H1 (cell line): ENCODE data around the gene FAF2. TPM values are rescaled to one million over a fixed set of nuclear protein-coding genes. Genes with fewer than 3 reads are reported as not detected.

Source experiments
- CTCF ChIA-PET: fragments of 300-600 bp; sonication (Branson Sonifier 250); formaldehyde crosslinking; loops from one replicate; lab custom pipeline; 2021; ENCODE audit not compliant: partially characterized antibody; lab: Charles Lee
- POLR2A ChIA-PET: fragments of 300-600 bp; sonication (Branson Sonifier 250); formaldehyde crosslinking; loops from one replicate; lab custom pipeline; 2021; ENCODE audit warnings: inconsistent platforms; ENCODE audit not compliant: partially characterized antibody; lab: Charles Lee
- DNase-seq, 2 experiments: peaks; one replicate each; pipeline versions ENCODE4 v3.0.0 to v3.0.0-alpha.2; 2010 to 2022; ENCODE audit warnings: low spot score in 2 of 2, low read depth in 1 of 2, mixed read lengths in 1 of 2
- FAIRE-seq: peaks from 2 replicates; lab custom pipeline; 2011; peaks lifted over from hg19 to GRCh38; lab: Jason Lieb, UNC
- H2AFZ ChIP-seq: 2 replicates; pipeline ENCODE4 v1.8.1; 2012; ENCODE audit warnings: low read length, inconsistent platforms
- H2AK5ac ChIP-seq: 2 replicates; pipeline ENCODE4 v1.6.1; 2013; ENCODE audit warnings: low read depth, low read length
- H2BK120ac ChIP-seq: replicated peaks from 2 replicates; pipeline ENCODE3; 2013; ENCODE audit warnings: low read depth, low read length, inconsistent platforms
- H2BK12ac ChIP-seq: 2 replicates; pipeline ENCODE4 v1.6.1; 2013; ENCODE audit warnings: low read depth, low read length
- H2BK15ac ChIP-seq: 2 replicates; pipeline ENCODE4 v1.6.1; 2013; ENCODE audit warnings: low read length
- H2BK20ac ChIP-seq: 2 replicates; pipeline ENCODE4 v1.6.1; 2013; ENCODE audit warnings: low read length
- H2BK5ac ChIP-seq: 2 replicates; pipeline ENCODE4 v1.6.1; 2013; ENCODE audit warnings: low read depth, low read length
- H3K14ac ChIP-seq: 2 replicates; pipeline ENCODE4 v1.6.1; 2013; ENCODE audit warnings: inconsistent platforms; ENCODE audit not compliant: insufficient read length
- H3K18ac ChIP-seq: 2 replicates; pipeline ENCODE4 v1.6.1; 2013; ENCODE audit warnings: low read length; ENCODE audit errors: extremely low read depth
- H3K23ac ChIP-seq: 2 replicates; pipeline ENCODE4 v1.6.1; 2013; ENCODE audit warnings: inconsistent platforms; ENCODE audit not compliant: insufficient read length
- H3K23me2 ChIP-seq: 2 replicates; pipeline ENCODE4 v1.6.1; 2013; ENCODE audit warnings: low read depth, low read length
- H3K27ac ChIP-seq: 2 replicates; pipeline ENCODE4 v1.6.1; 2011; ENCODE audit warnings: low read depth, low read length, inconsistent platforms
- H3K27me3 ChIP-seq, 4 experiments: replicated peaks in 1 of 4; 1 replicate in 1 of 4; 2 replicates in 3 of 4; pipeline versions ENCODE4 v1.6.1 to v1.8.1; 2011 to 2013; ENCODE audit warnings: low read length in 3 of 4, mild to moderate bottlenecking in 3 of 4, inconsistent platforms in 2 of 4, mixed read lengths in 2 of 4, moderate library complexity in 1 of 4; ENCODE audit not compliant: control insufficient read depth in 3 of 4, insufficient read depth in 3 of 4; ENCODE audit errors: extremely low read depth in 1 of 4
- H3K36me3 ChIP-seq, 4 experiments: 2 replicates each; pipeline versions ENCODE4 v1.6.1 to v1.8.1; 2011 to 2013; ENCODE audit warnings: mild to moderate bottlenecking in 4 of 4, low read length in 3 of 4, moderate library complexity in 2 of 4, control low read depth in 1 of 4, inconsistent platforms in 1 of 4; ENCODE audit not compliant: insufficient read depth in 4 of 4, control insufficient read depth in 2 of 4
- H3K4ac ChIP-seq: replicated peaks from 2 replicates; pipeline ENCODE3; 2013; ENCODE audit warnings: low read length, low read depth, mixed read lengths, inconsistent platforms; ENCODE audit not compliant: insufficient read length
- H3K4me1 ChIP-seq, 4 experiments: replicated peaks in 1 of 4; 1 replicate in 1 of 4; 2 replicates in 3 of 4; pipeline versions ENCODE4 v1.6.1 to v1.8.1; 2011 to 2013; ENCODE audit warnings: low read length in 3 of 4, inconsistent platforms in 2 of 4, mixed read lengths in 1 of 4; ENCODE audit not compliant: insufficient read depth in 4 of 4, control insufficient read depth in 3 of 4
- H3K4me2 ChIP-seq, 2 experiments: 2 replicates each; pipeline versions ENCODE4 v1.6.1 to v1.8.1; 2011 to 2013; ENCODE audit warnings: low read depth in 2 of 2, low read length in 2 of 2, control low read depth in 1 of 2, inconsistent platforms in 1 of 2, mild to moderate bottlenecking in 1 of 2; ENCODE audit not compliant: insufficient read depth in 1 of 2
- H3K4me3 ChIP-seq, 4 experiments: fragments of 200-600, 300-600 bp in 1 of 4; sonication (generic), shearing (Covaris generic), sonication (Bioruptor Twin) in 1 of 4; 2 replicates each; pipeline versions ENCODE4 v1.5.1 to v1.8.1; 2011 to 2016; ENCODE audit warnings: low read length in 4 of 4, low read depth in 3 of 4, control low read depth in 2 of 4, inconsistent platforms in 2 of 4, mild to moderate bottlenecking in 2 of 4, mixed read lengths in 1 of 4, moderate library complexity in 1 of 4; ENCODE audit not compliant: insufficient read depth in 2 of 4; ENCODE audit errors: extremely low read depth in 1 of 4
- H3K56ac ChIP-seq: replicated peaks from 2 replicates; pipeline ENCODE3; 2013; ENCODE audit warnings: low read depth, mild to moderate bottlenecking, mixed read lengths, low read length, inconsistent platforms; ENCODE audit not compliant: insufficient read length
- H3K79me1 ChIP-seq: 2 replicates; pipeline ENCODE4 v1.6.1; 2013; ENCODE audit warnings: low read depth, low read length, control low read depth
- H3K79me2 ChIP-seq, 2 experiments: 2 replicates each; pipeline versions ENCODE4 v1.6.1 to v1.8.1; 2012 to 2013; ENCODE audit warnings: low read length in 2 of 2, mild to moderate bottlenecking in 2 of 2, inconsistent platforms in 1 of 2; ENCODE audit not compliant: insufficient read depth in 2 of 2, control insufficient read depth in 1 of 2
- H3K9ac ChIP-seq, 4 experiments: replicated peaks in 1 of 4; 1 replicate in 1 of 4; 2 replicates in 3 of 4; pipeline versions ENCODE4 v1.6.1 to v1.8.1; 2011 to 2013; ENCODE audit warnings: low read depth in 3 of 4, low read length in 3 of 4, control low read depth in 2 of 4, mild to moderate bottlenecking in 2 of 4, moderate library complexity in 2 of 4, inconsistent platforms in 1 of 4; ENCODE audit errors: extremely low read depth in 1 of 4
- H3K9me3 ChIP-seq, 2 experiments: 2 replicates each; pipeline versions ENCODE4 v1.6.1 to v1.8.1; 2012 to 2013; ENCODE audit warnings: mild to moderate bottlenecking in 2 of 2, moderate library complexity in 2 of 2, control low read depth in 1 of 2, inconsistent platforms in 1 of 2, low read depth in 1 of 2, low read length in 1 of 2, mixed read lengths in 1 of 2; ENCODE audit not compliant: insufficient read depth in 2 of 2
- H4K20me1 ChIP-seq, 2 experiments: replicated peaks in 1 of 2; 2 replicates each; pipeline versions ENCODE3 to v1.8.1; 2011 to 2013; ENCODE audit warnings: inconsistent platforms in 2 of 2, low read length in 2 of 2, mild to moderate bottlenecking in 1 of 2; ENCODE audit not compliant: insufficient read depth in 2 of 2, control insufficient read depth in 1 of 2
- H4K5ac ChIP-seq: 2 replicates; pipeline ENCODE4 v1.6.1; 2013; ENCODE audit warnings: low read length, low read depth, mixed read lengths, inconsistent platforms; ENCODE audit not compliant: insufficient read length
- H4K8ac ChIP-seq: 2 replicates; pipeline ENCODE4 v1.8.0; 2013; ENCODE audit warnings: mild to moderate bottlenecking, moderate library complexity, low read length, inconsistent platforms; ENCODE audit not compliant: insufficient read depth; ENCODE audit errors: extremely low read depth
- H4K91ac ChIP-seq: replicated peaks from 2 replicates; pipeline ENCODE3; 2013; ENCODE audit warnings: low read length, mixed read lengths, inconsistent platforms; ENCODE audit not compliant: insufficient read length
- HDAC6 ChIP-seq: IDR thresholded peaks from one replicate; pipeline ENCODE4 v1.7.1; 2012; ENCODE audit warnings: low read depth, mild to moderate bottlenecking, inconsistent platforms, low read length, moderate library complexity
- WGBS, 2 experiments: shearing (Covaris generic) in 1 of 2; methylation state at CpG; one replicate each; pipeline versions ENCODE4 v1.1.6 to v1.1.7; 2013 to 2015; ENCODE audit warnings: low lambda C conversion rate in 2 of 2, mixed read lengths in 2 of 2, inconsistent platforms in 1 of 2, low coverage in 1 of 2, missing lambda C conversion rate in 1 of 2; ENCODE audit not compliant: insufficient replicate concordance in 2 of 2, insufficient coverage in 1 of 2, insufficient read length in 1 of 2; ENCODE audit errors: extremely low coverage in 1 of 2, missing lambda C conversion rate in 1 of 2; 5-methylcytosine and 5-hydroxymethylcytosine counted together
- polyA plus RNA-seq, 7 experiments: library from polyadenylated mRNA; depleted of rRNA in 3 of 7; stranded (reverse) in 5 of 7; unstranded in 2 of 7; fragments of >200 nt in 5 of 7; fragments of 200-250 nt in 2 of 7; gene quantifications; 1 replicate in 5 of 7; 2 replicates in 1 of 7; 4 replicates in 1 of 7; pipeline versions ENCODE4 v1.2.1 to v1.2.3, GENCODE V29; 2011 to 2013; ENCODE audit warnings: missing spikeins in 2 of 7, mixed read lengths in 2 of 7
- total RNA-seq: library from RNA; stranded (reverse); fragmentation: NEBNext Ultra II Directional; extraction: Animal tissue kit (Norgen Biotek cat#: 25700); gene quantifications from 2 replicates; pipeline ENCODE4 v1.2.1, GENCODE V29; 2021

Gene FAF2
- total and polyA plus RNA-seq, 2 of the 8 experiments (the other 6 are each of a cell fraction or from before 2014, with no cell fraction given), result 20.8 to 35.8 TPM

GRCh38 chr5:176420086-176420485 is 28.1 kb upstream of the FAF2 start:
- ChIA-PET CTCF (interaction anchor here (0.7 to 1.5 kb wide), 2 partner anchors 13 to 154 kb away, joined by 3 to 5 read pairs; no protein-coding TSS in a partner anchor), POLR2A (no interaction called here)
- Histone ChIP-seq H3K23me2 (no peaks in the 10 kb centered on the region; the same call in 1 of the 2 replicates), H3K4ac (no peak overlapping the region), H3K4me3 (no peak overlapping the region), H2AFZ (no peak overlapping the region), H3K56ac (no peak overlapping the region), H2BK15ac (no peak overlapping the region), H2AK5ac (no peak overlapping the region), H3K9me3 (peaks cover 14 to 17% of the 10 kb centered on the region in 2 experiments; a peak in 2 of 4 replicates), H2BK20ac (no peak overlapping the region), H3K23ac (no peak overlapping the region), H4K20me1 (peaks cover 0 to 2% of the 10 kb centered on the region in 2 experiments), H3K27me3 (peaks cover 0 to 11% (median 9%) of the 10 kb centered on the region in 4 experiments; a peak in 6 of 7 replicates), H3K18ac (no peak overlapping the region), H3K9ac (no peak overlapping the region), H2BK120ac (no peak overlapping the region), H4K91ac (no peak overlapping the region), H2BK5ac (no peak overlapping the region), H4K5ac (no peak overlapping the region), H3K27ac (no peak overlapping the region), H3K14ac (no peak overlapping the region), H3K4me2 (no peak overlapping the region), H3K79me2 (no peaks in the 10 kb centered on the region), H3K4me1 (peaks cover 0 to 3% (median 0%) of the 10 kb centered on the region in 4 experiments; a peak in 4 of 7 replicates), H4K8ac (no peak overlapping the region), H3K79me1 (no peaks in the 10 kb centered on the region), H3K36me3 (no peaks in the 10 kb centered on the region), H2BK12ac (no peak overlapping the region)
- no peak for TF ChIP-seq HDAC6
- 87% methylated on average over 5 of the region's 5 CpGs; no CpG with 5 or more reads in 1 of the 2 experiments for WGBS, 2 experiments
- DNase-seq, result no peak
- FAIRE-seq, result no peak
